Skeletal muscle tissue (tissue), 4 donors: ENCODE measurements around the gene INTS3. TPM values are rescaled to one million over a fixed set of nuclear protein-coding genes. Genes with fewer than 3 reads are reported as not detected.

ENCODE experiments used
- H3K27ac ChIP-seq: one replicate; pipeline ENCODE4 v1.7.0; 2013; ENCODE audit warnings: mild to moderate bottlenecking, low read depth, low read length, inconsistent platforms
- H3K27me3 ChIP-seq, 3 donors: one replicate each; pipeline ENCODE4 v1.7.0; 2013; ENCODE audit warnings: low read length in 3 of 3; ENCODE audit not compliant: control insufficient read depth in 3 of 3, insufficient read depth in 3 of 3
- H3K36me3 ChIP-seq, 3 donors: one replicate each; pipeline ENCODE4 v1.7.0; 2013; ENCODE audit warnings: low read length in 3 of 3; ENCODE audit not compliant: control insufficient read depth in 3 of 3, insufficient read depth in 3 of 3
- H3K4me1 ChIP-seq, 3 donors: one replicate each; pipeline ENCODE4 v1.7.0; 2013; ENCODE audit warnings: low read length in 3 of 3, mild to moderate bottlenecking in 3 of 3; ENCODE audit not compliant: control insufficient read depth in 3 of 3, insufficient read depth in 3 of 3
- H3K4me3 ChIP-seq, 3 donors: one replicate each; pipeline ENCODE4 v1.7.0; 2013; ENCODE audit warnings: low read length in 3 of 3
- H3K9ac ChIP-seq, 3 donors: one replicate each; pipeline ENCODE4 v1.7.0; 2013; ENCODE audit warnings: low read length in 3 of 3, mild to moderate bottlenecking in 3 of 3, moderate library complexity in 2 of 3, low read depth in 1 of 3
- H3K9me3 ChIP-seq, 3 donors: one replicate each; pipeline ENCODE4 v1.7.0; 2013; ENCODE audit warnings: low read length in 3 of 3; ENCODE audit not compliant: control insufficient read depth in 3 of 3
- total RNA-seq: library from RNA; depleted of rRNA; stranded (reverse); fragments of >200 nt; gene quantifications from one replicate; pipeline ENCODE4 v1.2.3, GENCODE V29; 2014
- donor health status: Osteomylitis.

The INTS3 gene
- total RNA-seq, 1 donor from 2014 or later, result 24.0 TPM

- Histone ChIP-seq H3K27me3 (no peaks in the 10 kb centered on the region), H3K9me3 (no peaks in the 10 kb centered on the region), H3K27ac (peak overlapping the region; percentile 98), H3K9ac (peak overlapping the region; percentile 92 to 96 (median 93)), H3K4me1 (peaks cover 11 to 20% (median 13%) of the 10 kb centered on the region in 3 donors), H3K36me3 (no peaks in the 10 kb centered on the region), H3K4me3 (peak overlapping the region; percentile 83 to 86 (median 84))
Observed at GRCh38 chr1:153783233-153784190, 55.7 kb downstream of the INTS3 start.

- H3K9me3 ChIP-seq, result no peaks in the 10 kb centered on the region
- no peaks in the 10 kb centered on the region for H3K27me3 ChIP-seq
- no peaks in the 10 kb centered on the region for H3K36me3 ChIP-seq
- H3K9ac ChIP-seq, result no peak overlapping the region
- no peak overlapping the region for H3K4me3 ChIP-seq
- no peak overlapping the region for H3K27ac ChIP-seq
- H3K4me1 ChIP-seq, result peaks cover 21 to 28% (median 25%) of the 10 kb centered on the region in 3 donors
Observed at GRCh38 chr1:153786038-153786790, 58.4 kb downstream of the INTS3 start.

GRCh38 chr1:153789478-153790034 is 61.7 kb downstream of the INTS3 start:
- H3K4me1 ChIP-seq, result peaks cover 15 to 27% (median 20%) of the 10 kb centered on the region in 3 donors
- H3K4me3 ChIP-seq, result peak overlapping the region; percentile 33 to 71 (median 65)
- H3K27ac ChIP-seq, result peak overlapping the region; percentile 84
- H3K9me3 ChIP-seq, result no peaks in the 10 kb centered on the region
- H3K9ac ChIP-seq, result peak overlapping the region in 2 of 3 donors; percentile 24 to 71
- no peaks in the 10 kb centered on the region for H3K27me3 ChIP-seq
- H3K36me3 ChIP-seq, result no peaks in the 10 kb centered on the region

- peaks cover 15 to 27% (median 20%) of the 10 kb centered on the region in 3 donors for H3K4me1 ChIP-seq
- peak overlapping the region; percentile 24 to 71 (median 66) for H3K9ac ChIP-seq
- H3K27ac ChIP-seq, result peak overlapping the region; percentile 84
- H3K27me3 ChIP-seq, result no peaks in the 10 kb centered on the region
- peak overlapping the region; percentile 33 to 71 (median 65) for H3K4me3 ChIP-seq
- H3K9me3 ChIP-seq, result no peaks in the 10 kb centered on the region
- H3K36me3 ChIP-seq, result no peaks in the 10 kb centered on the region
Observed at GRCh38 chr1:153790313-153790965, 62.6 kb downstream of the INTS3 start.

GRCh38 chr1:153790966-153791647 is 63.3 kb downstream of the INTS3 start:
- Histone ChIP-seq H3K36me3 (no peaks in the 10 kb centered on the region), H3K4me3 (peak overlapping the region; percentile 33 to 71 (median 65)), H3K9me3 (no peaks in the 10 kb centered on the region), H3K4me1 (peaks cover 15 to 27% (median 20%) of the 10 kb centered on the region in 3 donors), H3K9ac (peak overlapping the region; percentile 6 to 71 (median 24)), H3K27me3 (no peaks in the 10 kb centered on the region), H3K27ac (peak overlapping the region; percentile 84)

- Histone ChIP-seq H3K27ac (peak overlapping the region; percentile 84), H3K9ac (no peak overlapping the region), H3K4me3 (no peak overlapping the region), H3K36me3 (no peaks in the 10 kb centered on the region), H3K4me1 (peaks cover 15 to 27% (median 20%) of the 10 kb centered on the region in 3 donors), H3K27me3 (no peaks in the 10 kb centered on the region), H3K9me3 (no peaks in the 10 kb centered on the region)
Observed at GRCh38 chr1:153791648-153792253, 63.9 kb downstream of the INTS3 start.

GRCh38 chr1:153792631-153793041 is 64.8 kb downstream of the INTS3 start:
- Histone ChIP-seq H3K9me3 (no peaks in the 10 kb centered on the region), H3K27ac (no peak overlapping the region), H3K27me3 (no peaks in the 10 kb centered on the region), H3K9ac (no peak overlapping the region), H3K4me3 (no peak overlapping the region), H3K36me3 (no peaks in the 10 kb centered on the region), H3K4me1 (peaks cover 15 to 27% (median 20%) of the 10 kb centered on the region in 3 donors)

GRCh38 chr1:153793261-153793972 is 65.6 kb downstream of the INTS3 start:
- Histone ChIP-seq H3K4me3 (no peak overlapping the region), H3K27me3 (no peaks in the 10 kb centered on the region), H3K36me3 (no peaks in the 10 kb centered on the region), H3K27ac (no peak overlapping the region), H3K9ac (no peak overlapping the region), H3K4me1 (peaks cover 15 to 27% (median 20%) of the 10 kb centered on the region in 3 donors), H3K9me3 (no peaks in the 10 kb centered on the region)
